NCI-H1694 treated with DMSO at 0.1 percent for 48 hours (cell line): Measurements from ENCODE around the gene NME7.
A peak's percentile ranks its signal among the peaks of the same experiment; 100 is the strongest.
"Not testable (repeated sequence)": the region's sequence is repeated elsewhere in the genome, so short reads cannot be mapped to it uniquely, and the experiment has no call there.

Source experiments
- DNase-seq: peaks from one replicate; lab custom pipeline; 2025; lab: John Stamatoyannopoulos, UW

Gene NME7

DNA sequence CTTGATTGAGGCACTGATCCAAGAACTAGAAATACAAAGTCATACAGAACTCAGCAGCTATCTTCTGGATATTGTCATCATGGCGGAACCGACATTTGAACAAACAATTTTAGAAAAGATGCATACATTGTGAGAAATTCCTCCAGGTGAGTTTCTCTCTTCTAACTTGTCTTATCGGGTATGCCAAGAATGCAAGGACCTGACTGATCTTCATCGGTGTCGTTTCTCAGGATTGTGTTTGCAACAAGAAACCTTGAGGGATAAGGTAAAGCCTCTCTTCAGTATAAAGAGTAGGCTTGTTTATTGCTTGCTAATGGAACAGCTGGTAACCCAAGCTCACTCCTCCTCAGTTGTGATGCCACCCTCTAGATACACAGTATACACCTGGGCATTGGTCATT lies 62.2 kb downstream of the NME7 start:
- no peak for DNase-seq

GRCh38 chr1:169300854-169301253 lies 66.7 kb downstream of the NME7 start:
- no peak for DNase-seq

- peak; percentile 87 for DNase-seq
Observed at GRCh38 chr1:169298441-169298840, 69.2 kb downstream of the NME7 start.

- no peak for DNase-seq
Observed at GRCh38 chr1:169295846-169296245, 71.8 kb downstream of the NME7 start.

GRCh38 chr1:169295425-169295824 lies 72.2 kb downstream of the NME7 start:
- no peak for DNase-seq

- DNase-seq, result no peak
Observed at GRCh38 chr1:169289016-169289415, 78.6 kb downstream of the NME7 start.

- no peak for DNase-seq
Observed at GRCh38 chr1:169288011-169288414, 79.6 kb downstream of the NME7 start.

- no peak for DNase-seq
Observed at GRCh38 chr1:169287280-169287679, 80.3 kb downstream of the NME7 start.

- DNase-seq, result not testable (repeated sequence)
Observed at GRCh38 chr1:169281562-169281961, 86.0 kb downstream of the NME7 start.

DNA sequence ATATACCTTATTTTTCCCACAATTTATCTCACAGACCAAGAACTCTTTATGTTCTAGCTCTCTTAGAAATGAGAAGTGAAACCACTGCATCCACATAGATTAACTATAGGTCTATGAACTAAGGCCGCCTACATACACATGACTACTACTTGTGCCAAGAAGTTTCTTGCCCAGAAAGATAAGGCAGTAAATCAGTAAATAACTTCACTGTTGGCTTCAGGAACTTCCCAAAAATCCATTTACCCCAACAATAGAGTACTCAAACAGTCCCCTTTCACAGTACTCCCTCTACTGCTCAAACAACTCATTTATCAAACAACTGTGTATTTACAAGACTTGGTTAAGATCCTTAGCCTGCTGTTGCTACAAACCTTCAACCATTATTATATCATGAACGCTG lies 96.5 kb downstream of the NME7 start:
- peak; percentile 19 for DNase-seq

- no peak for DNase-seq
Observed at GRCh38 chr1:169266133-169266532, 101.5 kb downstream of the NME7 start.

DNA sequence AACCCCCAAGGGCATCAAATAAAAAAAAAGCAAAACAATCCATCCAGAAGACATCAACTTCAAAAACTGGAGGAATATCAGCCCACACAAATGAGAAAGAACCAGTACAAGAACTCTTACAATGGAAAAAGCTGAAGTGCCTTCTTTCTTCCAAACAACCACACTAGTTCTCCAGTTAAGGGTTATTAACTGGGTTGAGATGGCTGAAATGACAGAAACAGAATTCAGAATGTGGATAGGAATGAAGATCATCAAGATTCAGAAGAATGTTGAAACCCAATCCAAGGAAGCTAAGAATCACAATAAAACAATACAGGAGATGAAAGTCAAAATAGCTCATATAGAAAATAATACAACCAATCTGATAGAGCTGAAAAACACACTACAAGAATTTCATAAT lies 104.5 kb downstream of the NME7 start:
- DNase-seq, result no peak

DNA sequence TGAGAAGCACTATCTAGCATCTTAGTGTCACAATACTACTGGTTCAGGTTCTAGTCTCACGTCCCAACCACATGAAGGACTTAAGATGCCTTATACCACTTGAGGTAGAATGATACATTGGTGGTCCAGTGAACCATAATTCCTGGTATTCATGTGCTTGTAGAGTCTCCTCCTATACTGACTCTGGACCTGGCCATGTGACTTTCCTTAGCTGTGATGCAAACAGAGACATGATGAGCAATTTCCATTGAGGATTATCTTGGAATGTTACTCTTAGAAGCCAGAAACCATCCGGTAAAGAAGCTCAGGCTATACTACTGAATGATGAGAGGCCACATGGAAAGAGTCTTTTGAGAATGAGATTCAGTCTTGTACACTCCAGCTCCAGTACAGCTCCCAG lies 105.7 kb downstream of the NME7 start:
- no peak for DNase-seq

DNA sequence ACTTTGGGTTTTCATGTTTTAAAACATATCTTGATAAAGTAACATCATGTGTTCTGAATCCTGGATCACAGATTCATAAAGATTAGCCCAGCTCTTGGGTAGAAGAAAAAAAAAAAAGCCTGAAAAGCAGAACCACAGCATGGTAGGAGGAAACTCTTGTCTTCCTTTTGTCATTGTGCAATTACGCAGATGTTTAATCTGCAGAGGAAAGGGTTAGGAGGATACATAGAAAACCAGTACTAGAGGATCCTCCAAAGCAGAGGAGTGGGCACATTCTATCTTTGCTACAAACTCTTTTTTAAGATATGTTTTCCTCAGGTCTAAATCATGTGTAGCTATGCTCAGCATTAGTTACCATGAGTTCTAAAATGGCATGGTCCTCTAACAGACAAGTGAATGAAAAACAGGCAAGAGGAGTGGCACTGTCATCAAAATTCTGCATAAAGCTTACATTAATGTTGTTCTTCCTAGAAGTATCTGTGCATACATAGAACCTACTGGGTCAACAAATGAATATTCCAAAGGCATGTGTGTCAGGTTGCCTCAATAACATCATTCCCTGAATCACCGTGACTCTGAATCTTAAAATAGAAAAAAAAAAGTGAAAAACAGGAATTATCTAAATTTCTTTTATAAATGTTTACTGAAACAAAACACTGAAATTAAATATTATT lies 107.0 kb downstream of the NME7 start:
- DNase-seq, result no peak

DNA sequence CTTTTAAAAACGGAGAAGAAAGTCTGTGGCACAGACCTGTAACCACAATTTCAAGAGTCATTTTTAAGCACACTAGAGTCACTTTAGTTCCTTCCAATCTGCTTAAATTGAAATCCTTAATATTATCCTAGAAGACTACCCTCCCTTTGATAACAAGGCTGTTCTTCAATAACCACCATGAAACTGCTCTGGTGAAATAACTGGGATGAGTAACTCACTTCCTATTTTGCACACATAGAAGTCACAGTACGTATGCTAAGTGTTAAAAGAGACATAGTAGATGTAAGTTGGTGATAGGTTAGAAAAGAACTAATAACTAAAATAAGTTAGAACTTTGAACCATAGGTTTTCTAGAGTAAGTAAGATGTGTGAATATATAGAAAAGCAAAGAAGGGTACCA lies 107.8 kb downstream of the NME7 start:
- no peak for DNase-seq

DNA sequence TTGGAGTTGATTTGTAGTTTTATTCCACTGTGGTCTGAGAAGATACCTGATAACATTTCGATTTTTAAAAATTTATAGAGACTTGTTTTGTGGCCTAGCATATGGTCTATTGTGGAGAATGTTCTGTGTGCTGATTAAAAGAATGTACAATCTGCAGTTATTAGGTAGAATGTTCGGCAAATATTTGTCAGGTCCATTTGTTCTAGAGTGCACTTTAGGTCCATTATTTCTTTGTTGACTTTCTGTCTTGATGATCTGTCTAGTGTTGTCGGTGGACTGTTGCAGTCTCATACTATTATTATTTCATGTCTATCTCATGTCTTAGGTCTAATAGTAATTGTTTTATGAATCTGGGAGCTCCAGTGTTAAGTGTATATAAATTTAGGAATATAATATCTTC lies 116.8 kb downstream of the NME7 start:
- DNase-seq, result no peak

- no peak for DNase-seq
Observed at GRCh38 chr1:169250022-169250421, 117.6 kb downstream of the NME7 start.

GRCh38 chr1:169249611-169250010 lies 118.0 kb downstream of the NME7 start:
- DNase-seq, result no peak

GRCh38 chr1:169245706-169246105 lies 121.9 kb downstream of the NME7 start:
- no peak for DNase-seq

DNA sequence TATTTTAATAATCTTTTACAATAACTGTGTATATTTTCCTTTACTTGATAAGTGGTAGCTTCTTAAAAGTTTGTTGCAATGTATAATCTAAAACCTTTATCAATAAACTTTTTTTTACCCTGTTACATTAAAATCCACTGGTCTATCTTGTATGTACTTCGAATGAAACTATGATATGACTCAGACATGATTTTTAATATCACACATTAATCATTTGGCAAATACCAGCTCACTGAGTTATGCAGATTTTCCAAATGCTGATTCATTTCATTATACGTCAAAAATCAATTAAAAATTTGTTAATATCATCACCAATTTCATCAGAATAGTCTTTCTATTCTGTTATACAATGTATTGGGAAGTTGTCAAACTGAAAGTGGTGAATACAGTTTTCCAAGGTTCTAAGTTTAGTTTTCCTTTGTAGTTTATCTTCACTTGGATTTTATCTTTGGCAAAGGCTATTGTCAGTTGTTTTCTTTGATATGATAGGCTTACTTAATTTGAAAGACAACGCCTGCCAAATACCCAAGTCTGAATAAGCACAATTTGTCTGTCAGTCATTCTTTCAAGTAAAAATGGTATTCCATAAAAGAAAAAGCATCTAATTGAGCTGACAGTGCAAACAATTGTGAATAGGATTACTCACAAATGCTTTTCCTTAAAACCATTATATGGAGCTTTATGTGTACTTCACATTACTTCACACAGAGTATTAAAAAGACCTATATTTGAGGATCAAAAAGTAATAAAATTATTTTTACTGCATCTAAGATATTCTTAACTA lies 127.0 kb downstream of the NME7 start:
- peak; percentile 77 for DNase-seq

GRCh38 chr1:169236880-169237279 lies 130.7 kb downstream of the NME7 start:
- DNase-seq, result no peak

DNA sequence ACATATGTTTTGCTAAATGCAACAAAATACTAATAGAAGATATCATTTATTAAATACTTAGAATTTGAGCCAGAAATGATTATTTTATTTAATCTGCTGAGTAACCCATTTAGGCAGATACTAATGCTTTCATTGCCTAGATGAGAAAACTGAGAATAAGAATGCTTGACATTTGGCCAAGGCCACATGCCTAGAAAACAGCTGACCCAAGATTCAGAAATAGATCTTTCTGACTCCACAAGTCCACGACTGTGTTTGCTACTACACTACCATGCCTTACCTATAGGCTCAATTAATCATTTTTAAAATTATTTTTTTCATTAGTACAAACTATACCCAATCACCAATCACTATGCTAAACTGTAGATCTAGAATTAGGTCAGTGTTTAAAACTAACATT lies 131.5 kb downstream of the NME7 start:
- no peak for DNase-seq

GRCh38 chr1:169235568-169235967 lies 132.0 kb downstream of the NME7 start:
- DNase-seq, result no peak

- DNase-seq, result no peak
Observed at GRCh38 chr1:169234780-169235179, 132.8 kb downstream of the NME7 start.
